GM12872 (cell line): ENCODE data around the gene CLVS2.

Experiments
- TF ChIP-seq, protein P1 (sequence below): IDR thresholded peaks from 3 replicates; pipeline ENCODE4 v1.5.1; 2011; ENCODE audit warnings: low read depth, mild to moderate bottlenecking, low read length, moderate library complexity; ENCODE audit not compliant: insufficient read depth

Gene CLVS2

DNA sequence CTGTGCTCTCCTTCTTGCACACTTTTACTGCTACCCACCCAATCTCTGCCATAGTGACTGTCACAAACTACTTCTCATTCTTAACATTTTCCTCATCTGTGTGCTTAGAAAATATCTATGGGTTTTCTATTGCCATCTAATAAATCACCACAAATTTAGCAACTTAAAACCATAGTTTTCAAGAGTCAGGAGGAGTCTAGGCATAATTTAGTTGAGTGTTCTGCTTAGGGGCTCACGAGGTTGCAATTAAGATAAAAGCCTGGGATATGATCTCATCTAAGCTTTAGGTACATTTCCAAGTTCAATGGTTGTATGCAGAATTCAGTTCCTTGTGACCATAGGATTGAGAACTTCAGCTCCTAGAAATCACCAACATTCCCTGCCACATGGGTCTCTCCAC is 98.8 kb downstream of the CLVS2 start:
- TF ChIP-seq, protein P1, sequence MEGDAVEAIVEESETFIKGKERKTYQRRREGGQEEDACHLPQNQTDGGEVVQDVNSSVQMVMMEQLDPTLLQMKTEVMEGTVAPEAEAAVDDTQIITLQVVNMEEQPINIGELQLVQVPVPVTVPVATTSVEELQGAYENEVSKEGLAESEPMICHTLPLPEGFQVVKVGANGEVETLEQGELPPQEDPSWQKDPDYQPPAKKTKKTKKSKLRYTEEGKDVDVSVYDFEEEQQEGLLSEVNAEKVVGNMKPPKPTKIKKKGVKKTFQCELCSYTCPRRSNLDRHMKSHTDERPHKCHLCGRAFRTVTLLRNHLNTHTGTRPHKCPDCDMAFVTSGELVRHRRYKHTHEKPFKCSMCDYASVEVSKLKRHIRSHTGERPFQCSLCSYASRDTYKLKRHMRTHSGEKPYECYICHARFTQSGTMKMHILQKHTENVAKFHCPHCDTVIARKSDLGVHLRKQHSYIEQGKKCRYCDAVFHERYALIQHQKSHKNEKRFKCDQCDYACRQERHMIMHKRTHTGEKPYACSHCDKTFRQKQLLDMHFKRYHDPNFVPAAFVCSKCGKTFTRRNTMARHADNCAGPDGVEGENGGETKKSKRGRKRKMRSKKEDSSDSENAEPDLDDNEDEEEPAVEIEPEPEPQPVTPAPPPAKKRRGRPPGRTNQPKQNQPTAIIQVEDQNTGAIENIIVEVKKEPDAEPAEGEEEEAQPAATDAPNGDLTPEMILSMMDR = no peak

DNA sequence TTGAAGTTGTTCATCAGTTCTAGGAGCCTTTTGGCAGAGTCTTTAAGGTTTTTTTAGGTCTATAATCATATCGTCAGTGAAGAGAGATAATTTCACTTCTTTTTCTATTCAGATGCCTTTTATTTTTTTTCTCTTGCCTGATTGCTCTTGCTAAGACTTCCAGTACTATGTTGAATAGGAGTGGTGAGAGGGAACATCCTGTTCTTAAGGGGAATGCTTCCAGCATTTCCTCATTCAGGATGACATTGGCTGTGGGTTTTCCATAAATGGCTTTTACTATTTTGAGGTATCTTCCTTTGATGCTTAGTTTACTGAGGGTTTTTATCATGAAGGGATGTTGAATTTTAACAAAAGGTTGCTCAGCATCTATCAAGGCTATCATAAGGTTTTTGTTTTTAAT is 109.5 kb downstream of the CLVS2 start:
- TF ChIP-seq, protein P1 = no peak

DNA sequence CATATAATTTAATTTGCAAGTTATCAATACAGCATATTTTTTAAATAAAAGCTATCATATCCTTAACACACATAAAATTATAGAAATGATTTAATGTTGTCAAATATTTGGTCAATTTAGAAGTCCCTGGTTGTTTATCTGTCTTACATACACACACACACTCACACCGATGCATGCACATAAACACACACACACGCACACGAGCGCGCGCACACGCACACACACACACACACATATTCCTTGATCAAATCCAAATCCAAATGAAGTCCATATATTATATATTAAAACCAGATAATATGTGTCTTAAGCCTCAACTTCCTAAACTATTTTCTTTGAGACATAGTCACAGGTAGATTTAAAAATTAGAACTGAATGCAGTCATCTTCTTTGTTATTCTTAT is 120.3 kb downstream of the CLVS2 start:
- TF ChIP-seq, protein P1 = no peak

DNA sequence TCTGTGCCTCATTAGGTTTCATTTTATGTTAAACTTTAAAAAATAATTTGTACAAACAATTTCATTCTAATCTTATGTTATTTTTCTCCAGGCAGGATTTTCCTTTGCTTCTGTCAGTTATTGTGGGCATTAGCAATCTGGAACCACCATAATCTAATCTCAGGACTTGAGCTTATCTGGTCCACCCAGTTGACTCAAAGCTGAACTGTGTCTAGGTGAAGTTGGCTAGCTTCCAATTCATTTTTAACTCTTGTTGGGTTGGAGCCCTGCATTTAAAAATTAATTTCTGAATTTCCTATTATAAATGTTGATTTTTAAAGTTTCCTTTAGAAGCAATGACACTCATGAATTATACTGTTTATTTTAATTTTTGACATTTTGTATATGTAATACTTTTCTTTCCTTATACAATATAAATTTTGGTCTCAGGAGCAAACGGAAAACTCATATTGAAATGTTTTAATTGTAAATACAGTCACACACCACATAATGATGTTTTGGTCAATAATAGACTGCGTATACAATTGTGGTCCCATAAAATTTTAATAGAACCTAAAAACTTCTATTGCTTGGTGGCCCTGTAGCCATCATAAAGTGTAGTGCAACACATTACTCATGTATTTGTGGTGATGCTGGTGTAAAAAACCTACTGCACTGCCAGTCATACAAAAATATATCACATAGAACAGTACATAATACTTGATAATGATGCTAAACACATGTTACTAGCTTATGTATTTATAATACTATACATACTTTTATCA is 121.3 kb downstream of the CLVS2 start:
- TF ChIP-seq, protein P1 = no peak

DNA sequence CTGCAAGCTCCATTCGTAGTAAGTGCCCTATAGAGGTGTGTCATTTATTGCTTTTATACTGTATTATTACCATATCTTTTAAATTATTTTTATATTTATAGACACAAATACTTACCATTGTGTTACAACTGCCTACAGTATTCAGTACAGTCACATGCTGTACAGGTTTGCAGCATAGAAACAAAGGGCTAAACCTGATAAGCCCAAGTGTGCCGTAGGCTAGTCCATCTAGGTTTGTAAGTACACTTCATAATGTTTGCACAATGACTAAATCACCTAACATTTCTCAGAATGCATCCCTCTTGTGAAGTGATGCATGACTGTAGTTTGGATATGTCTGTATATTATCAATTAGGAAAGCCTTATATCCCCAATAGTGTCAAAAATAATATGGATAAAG is 122.8 kb downstream of the CLVS2 start:
- TF ChIP-seq, protein P1 = no peak
